HG03095 (cell line): Measurements from ENCODE around the gene MAD2L2.

ENCODE experiments used
- ATAC-seq: cut with Tn5 transposase; IDR thresholded peaks from one replicate; pipeline ENCODE4 v1.9.1; 2021; ENCODE audit warnings: moderate library complexity; ENCODE audit not compliant: unreplicated experiment

Gene MAD2L2

GRCh38 chr1:11681071-11681771 lies at the start of gene MAD2L2:
MAD2L2 (minus strand) TSS chr1:11681148; CDS start chr1:11680601, 547 bp downstream.
- ATAC-seq = peak; percentile 82

- ATAC-seq = no peak
Observed at GRCh38 chr1:11730429-11730891, 49.5 kb upstream of the MAD2L2 start.

- ATAC-seq = no peak
Observed at GRCh38 chr1:11729498-11730428, 48.8 kb upstream of the MAD2L2 start.

- ATAC-seq = no peak
Observed at GRCh38 chr1:11729155-11729497, 48.2 kb upstream of the MAD2L2 start.

- no peak for ATAC-seq
Observed at GRCh38 chr1:11728126-11728806, 47.3 kb upstream of the MAD2L2 start.

- no peak for ATAC-seq
Observed at GRCh38 chr1:11727119-11727518, 46.2 kb upstream of the MAD2L2 start.

GRCh38 chr1:11725616-11726015 lies 44.7 kb upstream of the MAD2L2 start:
- ATAC-seq = no peak

GRCh38 chr1:11722538-11722937 lies 41.6 kb upstream of the MAD2L2 start:
- ATAC-seq = no peak

GRCh38 chr1:11721311-11721710 lies 40.4 kb upstream of the MAD2L2 start:
- ATAC-seq = no peak

- ATAC-seq = no peak
Observed at GRCh38 chr1:11720525-11720924, 39.6 kb upstream of the MAD2L2 start.

GRCh38 chr1:11720033-11720376 lies 39.1 kb upstream of the MAD2L2 start:
- no peak for ATAC-seq

- no peak for ATAC-seq
Observed at GRCh38 chr1:11719313-11720032, 38.5 kb upstream of the MAD2L2 start.

- ATAC-seq = no peak
Observed at GRCh38 chr1:11714831-11715575, 34.1 kb upstream of the MAD2L2 start.

- no peak for ATAC-seq
Observed at GRCh38 chr1:11713095-11713494, 32.1 kb upstream of the MAD2L2 start.

GRCh38 chr1:11712285-11712684 lies 31.3 kb upstream of the MAD2L2 start:
- no peak for ATAC-seq

GRCh38 chr1:11711490-11711889 lies 30.5 kb upstream of the MAD2L2 start:
- no peak for ATAC-seq

GRCh38 chr1:11708554-11709350 lies 27.8 kb upstream of the MAD2L2 start:
- ATAC-seq = no peak

- ATAC-seq = no peak
Observed at GRCh38 chr1:11707621-11708276, 26.8 kb upstream of the MAD2L2 start.

GRCh38 chr1:11706292-11706691 lies 25.3 kb upstream of the MAD2L2 start:
- no peak for ATAC-seq
